Suppressor macrophage treated with lipopolysaccharide for 1 hour (primary cell): ENCODE data around the gene TAS2R41.
"Not testable (repeated sequence)": the region's sequence is repeated elsewhere in the genome, so short reads cannot be mapped to it uniquely, and the experiment has no call there.

Experiments used
- DNase-seq, 3 donors: peaks; one replicate each; pipeline ENCODE4 v3.0.0-alpha.2; 2020 to 2022

The TAS2R41 gene

DNA sequence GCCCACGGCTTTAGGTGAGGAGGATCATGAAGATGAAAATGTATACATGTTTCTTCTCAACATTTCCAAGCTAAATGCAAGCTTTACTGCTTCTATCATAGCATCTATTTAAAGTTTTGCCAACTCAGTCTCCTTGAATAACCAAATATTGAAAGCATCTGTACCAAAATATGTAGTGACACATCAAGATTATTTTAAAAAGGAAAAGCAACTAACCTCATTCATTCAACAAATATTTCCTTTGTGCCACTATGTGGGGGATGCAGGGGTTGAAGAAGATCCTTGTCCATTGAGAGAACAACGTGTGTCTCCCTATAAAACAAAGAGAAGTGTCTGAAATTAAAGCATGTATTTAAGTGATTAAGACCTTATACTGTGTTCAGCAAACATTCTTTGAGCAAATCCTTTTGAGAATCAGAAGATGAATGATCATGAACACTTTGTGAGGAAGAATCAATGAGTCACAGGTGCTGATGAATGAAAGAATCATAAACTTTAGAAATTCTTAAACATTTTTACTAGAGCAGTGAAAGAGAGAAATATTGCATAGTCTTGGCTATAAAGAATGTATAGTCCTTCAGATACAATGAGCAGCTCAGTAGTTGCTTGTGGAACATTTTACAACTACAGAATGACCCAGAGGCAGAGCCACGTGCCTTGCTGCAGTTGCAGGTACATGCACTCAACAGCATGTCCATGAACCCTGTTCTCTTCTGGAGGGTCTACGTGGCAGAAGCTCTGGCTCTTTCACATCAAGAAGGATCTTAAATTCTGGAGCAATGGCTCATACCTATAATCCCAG is 20.5 kb upstream of the TAS2R41 start:
- peak in 2 of 3 donors; percentile 22 to 34 for DNase-seq

- peak; percentile 80 to 90 (median 86) for DNase-seq
These were observed 19.4 kb upstream of the TAS2R41 start for GRCh38 chr7:143458263-143458662.

DNA sequence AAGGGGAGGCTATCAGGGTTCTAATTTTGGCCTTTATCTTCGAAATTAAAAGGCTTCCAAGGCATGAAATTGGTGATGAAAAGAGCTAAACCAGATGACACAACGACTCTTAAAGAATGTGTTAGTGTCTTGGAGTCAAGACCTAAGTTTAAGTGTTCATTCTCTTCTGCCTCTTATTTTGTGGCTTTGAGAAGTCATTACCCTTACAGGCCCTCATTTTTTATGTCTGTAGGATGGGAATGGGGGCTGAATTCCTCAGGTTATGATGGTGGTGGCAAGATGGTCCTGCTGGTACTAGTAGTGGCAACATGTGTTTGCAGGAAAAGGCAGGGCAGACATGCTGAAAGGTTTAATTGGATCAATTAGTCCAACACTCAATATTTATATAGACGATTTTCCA is 19.0 kb upstream of the TAS2R41 start:
- DNase-seq: no peak

- DNase-seq: no peak
These were observed 18.3 kb upstream of the TAS2R41 start for GRCh38 chr7:143459359-143459758.

DNA sequence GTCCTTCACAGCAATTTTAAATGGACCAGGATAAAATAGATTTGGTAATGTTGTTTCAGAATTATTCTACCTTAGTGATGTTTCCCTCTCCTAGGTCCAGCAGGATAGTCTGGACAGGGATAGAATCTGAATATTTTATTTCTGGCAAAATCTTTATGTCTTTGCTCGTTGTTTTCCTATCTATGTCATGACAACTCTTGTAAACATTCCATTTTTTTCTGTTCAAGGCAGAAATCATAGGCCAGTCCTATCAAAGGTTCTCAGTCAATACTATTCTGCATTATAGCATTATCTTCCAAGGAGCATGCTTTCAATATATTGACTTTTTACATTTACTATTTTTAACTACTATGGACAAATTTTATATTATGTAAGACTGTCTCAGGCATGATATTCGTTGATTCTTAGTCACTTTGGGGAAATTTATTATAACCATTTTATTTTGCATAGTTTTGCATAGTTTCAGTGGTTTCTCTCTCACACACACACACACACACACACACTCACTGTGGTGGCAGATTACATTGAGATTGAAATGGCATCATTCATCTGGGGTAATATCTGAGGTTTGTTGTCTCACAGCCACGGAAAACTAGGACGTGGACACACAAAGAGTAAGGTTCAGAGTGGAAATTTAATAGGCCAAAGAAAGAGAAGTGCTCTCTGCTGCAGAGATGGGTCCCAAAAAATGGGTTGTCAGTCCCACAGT is 17.2 kb upstream of the TAS2R41 start:
- DNase-seq: peak in 2 of 3 donors; percentile 32 to 60

DNA sequence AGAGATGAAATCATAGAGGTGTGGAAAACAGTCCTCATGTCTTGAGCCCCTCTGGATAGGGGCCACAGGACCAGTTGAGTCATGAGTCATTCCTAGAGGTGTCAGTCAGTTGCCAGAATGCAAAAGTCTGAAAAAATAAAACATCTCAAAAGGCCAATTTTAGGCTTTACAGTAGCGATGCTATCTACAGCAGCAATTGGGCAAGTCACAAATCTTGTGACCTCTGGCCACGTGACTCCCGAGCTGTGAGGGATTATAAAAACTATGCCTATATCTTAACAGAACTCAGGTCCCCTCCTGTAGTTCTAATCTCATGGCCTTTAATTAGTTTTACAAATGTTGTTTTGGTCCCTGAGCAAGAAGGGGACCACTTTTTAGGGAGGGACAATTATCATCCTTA is 15.6 kb upstream of the TAS2R41 start:
- DNase-seq: no peak

GRCh38 chr7:143463556-143463955 is 14.1 kb upstream of the TAS2R41 start:
- peak; percentile 53 to 62 (median 61) for DNase-seq

DNA sequence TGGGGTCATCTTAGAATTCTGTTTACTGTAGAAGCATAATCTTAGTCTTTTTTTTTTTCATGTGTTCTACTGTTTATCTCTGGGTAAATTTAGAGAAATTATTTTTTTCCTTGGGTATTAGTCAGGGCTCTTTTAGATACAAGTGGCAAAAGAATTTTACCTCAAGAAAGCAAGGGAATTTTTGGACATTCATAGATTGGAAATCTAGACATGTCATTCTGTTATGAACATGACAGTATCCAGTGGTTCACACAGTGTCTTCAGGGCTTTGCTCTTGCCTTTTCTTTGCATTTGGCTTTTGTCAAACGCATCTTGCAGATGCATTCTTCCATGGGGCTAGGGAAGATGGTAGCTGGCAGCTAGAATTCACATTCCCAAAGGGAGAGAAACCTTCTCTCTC is 13.7 kb upstream of the TAS2R41 start:
- DNase-seq: peak; percentile 27 to 62 (median 57)

GRCh38 chr7:143467724-143468123 is 9.9 kb upstream of the TAS2R41 start:
- no peak for DNase-seq

DNA sequence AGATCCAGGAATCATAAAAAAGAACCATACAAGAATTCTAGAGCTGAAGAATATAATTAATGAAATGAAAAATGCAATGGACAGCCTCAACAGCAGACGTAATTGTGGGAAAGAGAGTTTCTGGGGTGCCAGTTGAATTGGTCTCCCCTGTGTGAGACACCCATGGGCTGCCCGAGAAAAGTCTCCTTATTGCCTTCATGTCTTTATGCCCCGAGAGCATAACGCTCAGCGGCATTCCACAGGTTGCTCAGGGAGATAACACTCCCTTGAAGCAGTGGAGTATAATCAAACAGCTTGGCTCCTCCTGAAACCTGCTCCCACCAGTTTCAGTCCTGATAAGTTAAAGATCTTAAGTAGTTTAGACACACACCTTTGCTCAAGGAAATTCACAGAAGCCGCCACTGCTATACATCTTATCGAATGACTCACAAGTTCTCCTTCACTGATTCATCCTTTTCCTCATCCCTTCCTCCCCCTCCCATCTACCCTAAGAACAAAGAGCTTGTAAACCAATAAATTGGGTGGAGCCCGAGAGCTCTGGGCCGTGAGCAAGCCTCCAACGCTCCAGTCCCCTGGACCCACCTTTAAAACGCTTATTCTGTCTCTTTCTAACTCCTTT is 5.5 kb upstream of the TAS2R41 start:
- DNase-seq: not testable (repeated sequence)

DNA sequence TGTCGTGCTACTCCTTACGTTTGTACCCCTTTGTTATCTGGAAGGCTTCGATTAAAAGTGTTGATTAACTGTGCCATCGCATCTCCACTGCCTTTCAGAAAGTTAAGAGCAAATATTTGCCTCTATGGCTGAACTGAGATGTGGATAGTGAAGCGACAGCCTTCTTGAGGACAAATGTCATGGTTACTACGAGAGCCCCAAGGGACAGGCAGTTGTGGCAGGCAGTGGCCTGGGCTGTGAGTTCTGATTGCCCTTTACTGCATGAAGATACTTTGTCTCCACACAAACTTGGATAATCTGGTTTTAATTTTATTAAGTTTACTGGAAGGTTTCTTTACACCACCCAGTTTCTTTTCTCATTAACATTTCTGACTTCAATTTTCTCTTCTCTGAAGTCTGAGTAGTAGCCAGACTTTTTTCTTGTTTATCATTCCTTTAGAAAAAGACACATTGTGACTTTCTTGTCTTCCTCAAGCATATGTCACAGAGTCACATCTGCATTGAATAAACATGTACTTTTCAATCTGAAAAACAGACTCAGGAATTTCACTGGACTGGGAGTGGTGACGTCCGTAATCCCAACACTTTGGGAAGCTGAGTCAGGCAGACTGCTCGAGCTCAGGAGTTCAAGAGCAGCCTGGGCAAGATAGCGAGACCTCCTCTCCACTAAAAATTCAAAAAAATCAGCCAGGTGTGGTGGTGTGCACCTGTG is 1.5 kb downstream of the TAS2R41 start:
- no peak for DNase-seq

DNA sequence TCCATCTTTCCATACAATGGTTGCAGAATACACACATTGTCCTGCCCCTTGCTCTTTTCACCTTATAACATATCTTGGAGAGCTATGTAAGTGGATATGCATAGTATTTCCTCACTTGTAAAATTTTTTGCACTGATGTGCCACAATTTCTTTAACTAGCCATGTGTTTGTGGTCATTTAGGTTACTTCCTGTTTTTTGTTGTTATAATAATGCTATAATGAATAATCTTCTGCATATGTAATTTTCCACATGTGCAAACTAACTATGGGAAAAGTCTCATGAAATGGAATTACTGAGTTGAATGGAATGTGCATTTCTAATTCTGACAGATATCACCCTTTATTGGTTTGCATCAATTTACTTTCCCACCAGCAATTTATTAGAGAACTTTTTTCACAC is 2.8 kb downstream of the TAS2R41 start:
- DNase-seq: peak in 1 of 3 donors; percentile 48

GRCh38 chr7:143484119-143484518 is 6.4 kb downstream of the TAS2R41 start:
- no peak for DNase-seq

- DNase-seq: peak; percentile 60 to 79 (median 78)
These were observed 7.4 kb downstream of the TAS2R41 start for GRCh38 chr7:143485094-143485493.

GRCh38 chr7:143485500-143485899 is 7.8 kb downstream of the TAS2R41 start:
- DNase-seq: peak; percentile 47 to 54 (median 49)

GRCh38 chr7:143486266-143486665 is 8.6 kb downstream of the TAS2R41 start:
- peak; percentile 40 to 62 (median 53) for DNase-seq

DNA sequence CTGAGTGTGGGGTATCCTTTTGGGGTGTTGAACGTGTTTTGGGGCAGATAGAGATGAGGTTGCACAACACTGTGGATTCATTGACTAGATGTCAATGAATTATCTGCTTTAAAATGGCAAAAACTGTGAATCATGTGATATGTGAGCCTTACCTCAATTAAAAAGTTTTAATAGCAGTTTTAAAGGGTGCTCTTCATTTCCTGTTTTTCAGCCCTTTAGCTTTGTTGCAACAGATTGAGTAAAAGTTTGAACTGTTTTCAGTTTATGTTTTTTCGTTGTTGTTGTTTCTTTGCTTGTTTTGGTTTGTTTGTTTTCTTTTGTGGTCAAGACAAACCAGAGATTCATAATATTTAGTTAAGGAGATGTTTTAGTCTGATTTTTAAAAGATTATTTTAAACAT is 9.4 kb downstream of the TAS2R41 start:
- peak in 2 of 3 donors; percentile 42 to 56 for DNase-seq

GRCh38 chr7:143487566-143487965 is 9.9 kb downstream of the TAS2R41 start:
- DNase-seq: peak; percentile 92 to 95 (median 93)

GRCh38 chr7:143490717-143491306 is 13.1 kb downstream of the TAS2R41 start:
- peak; percentile 71 to 75 (median 74) for DNase-seq

DNA sequence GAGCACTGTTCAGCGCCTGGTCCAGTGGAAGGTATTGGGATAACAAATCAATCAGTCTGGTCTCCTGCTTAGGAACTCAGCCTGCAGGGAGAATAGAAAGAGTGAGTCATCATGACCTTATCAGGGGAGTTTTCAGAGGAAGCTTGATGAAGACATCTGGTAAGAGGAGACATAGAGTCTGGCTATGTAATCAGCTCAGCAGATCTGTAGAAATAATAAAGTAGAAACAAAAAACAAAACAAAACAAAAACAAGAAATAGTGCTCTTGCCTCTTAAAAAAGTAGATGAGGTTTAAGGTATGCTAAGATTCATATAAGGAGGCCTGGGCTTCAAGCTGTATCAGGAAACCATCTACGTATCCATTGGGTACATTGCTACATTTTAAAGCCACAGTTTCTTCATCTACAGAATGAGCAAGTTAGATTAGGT is 14.4 kb downstream of the TAS2R41 start:
- DNase-seq: peak; percentile 84 to 95 (median 94)

- DNase-seq: peak; percentile 48 to 58 (median 50)
These were observed 15.4 kb downstream of the TAS2R41 start for GRCh38 chr7:143492799-143493739.
